Keratinocyte (primary cell): Measurements from ENCODE around the gene OR14I1. TPM values are rescaled to one million over a fixed set of nuclear protein-coding genes. Genes with fewer than 3 reads are reported as not detected.

Experiments used
- DNase-seq: peaks from one replicate; pipeline ENCODE4 v3.0.0-alpha.2; 2011; ENCODE audit warnings: low read depth, missing footprints, low spot score
- FAIRE-seq: peaks from 2 replicates; lab custom pipeline; 2011; peaks lifted over from hg19 to GRCh38; lab: Jason Lieb, UNC
- H2AFZ ChIP-seq: 2 replicates; pipeline ENCODE4 v1.6.0; 2012; ENCODE audit warnings: low read length, control low read depth, inconsistent platforms; ENCODE audit not compliant: control insufficient read depth
- H3K27ac ChIP-seq: 2 replicates; pipeline ENCODE4 v1.5.1; 2011; ENCODE audit warnings: low read length; ENCODE audit not compliant: control insufficient read depth, insufficient read depth
- H3K27me3 ChIP-seq: 3 replicates; pipeline ENCODE4 v1.6.0; 2011; ENCODE audit warnings: low read length; ENCODE audit not compliant: control insufficient read depth, insufficient read depth; ENCODE audit errors: extremely low read depth
- H3K36me3 ChIP-seq, 2 experiments: 2 replicates in 1 of 2; 3 replicates in 1 of 2; pipeline ENCODE4 v1.5.1; 2011; ENCODE audit warnings: low read length in 2 of 2, mild to moderate bottlenecking in 1 of 2; ENCODE audit not compliant: control insufficient read depth in 2 of 2, insufficient read depth in 2 of 2; ENCODE audit errors: extremely low read depth in 1 of 2
- H3K4me1 ChIP-seq: 3 replicates; pipeline ENCODE4 v1.5.1; 2011; ENCODE audit warnings: low read length; ENCODE audit not compliant: control insufficient read depth, insufficient read depth; ENCODE audit errors: extremely low read depth
- H3K4me2 ChIP-seq: 3 replicates; pipeline ENCODE4 v1.6.0; 2011; ENCODE audit warnings: low read depth, low read length; ENCODE audit not compliant: control insufficient read depth, insufficient read depth; ENCODE audit errors: extremely low read depth
- H3K4me3 ChIP-seq, 3 experiments: fragments of 200-600 bp in 1 of 3; sonication (generic) in 1 of 3; 2 replicates in 2 of 3; 3 replicates in 1 of 3; pipeline ENCODE4 v1.5.1; 2011 to 2016; ENCODE audit warnings: low read length in 3 of 3, mild to moderate bottlenecking in 3 of 3, control low read depth in 2 of 3, inconsistent platforms in 1 of 3, low read depth in 1 of 3, mixed read lengths in 1 of 3, mixed run types in 1 of 3, moderate library complexity in 1 of 3; ENCODE audit not compliant: control insufficient read depth in 2 of 3, insufficient read depth in 2 of 3; ENCODE audit errors: extremely low read depth in 1 of 3
- H3K79me2 ChIP-seq: 2 replicates; pipeline ENCODE4 v1.6.0; 2012; ENCODE audit warnings: low read length; ENCODE audit not compliant: control insufficient read depth, insufficient read depth
- H3K9ac ChIP-seq: 3 replicates; pipeline ENCODE4 v1.6.0; 2011; ENCODE audit warnings: low read length; ENCODE audit not compliant: control insufficient read depth, insufficient read depth; ENCODE audit errors: extremely low read depth
- H3K9me1 ChIP-seq: 3 replicates; pipeline ENCODE4 v1.6.0; 2011; ENCODE audit warnings: low read length; ENCODE audit not compliant: control insufficient read depth, insufficient read depth; ENCODE audit errors: extremely low read depth
- H3K9me3 ChIP-seq: 2 replicates; pipeline ENCODE4 v1.5.1; 2012; ENCODE audit warnings: low read depth, low read length; ENCODE audit not compliant: control insufficient read depth
- H4K20me1 ChIP-seq: 3 replicates; pipeline ENCODE4 v1.6.0; 2011; ENCODE audit warnings: low read length; ENCODE audit not compliant: control insufficient read depth, insufficient read depth; ENCODE audit errors: extremely low read depth
- EZH2 ChIP-seq: IDR thresholded peaks from one replicate; pipeline ENCODE4 v1.6.1; 2012; ENCODE audit warnings: inconsistent platforms, mild to moderate bottlenecking, low read length, moderate library complexity
- dilution Hi-C: fragments of 300-500 bp; cut with MboI; formaldehyde crosslinking; loops from one replicate; pipeline ENCODE4 v1.7.0; 2020; ENCODE audit warnings: low sequenced_read_pairs; ENCODE audit not compliant: extremely low pct_ligation_motif_present
- polyA plus RNA-seq, 5 experiments: library from polyadenylated mRNA; depleted of rRNA in 3 of 5; stranded (reverse) in 3 of 5; stranded (forward) in 1 of 5; unstranded in 1 of 5; fragments of >200 nt; gene quantifications; 1 replicate in 1 of 5; 2 replicates in 3 of 5; 3 replicates in 1 of 5; pipeline versions ENCODE4 v1.2.1 to v1.2.3, GENCODE V29; 2011 to 2012; ENCODE audit warnings: missing spikeins in 2 of 5, low read depth in 1 of 5, low replicate concordance in 1 of 5
- TF ChIP-seq, protein P1 (sequence below), 3 experiments: IDR thresholded peaks in 1 of 3; conservative IDR thresholded peaks in 1 of 3; optimal IDR thresholded peaks in 1 of 3; 2 replicates in 2 of 3; 3 replicates in 1 of 3; pipeline versions ENCODE3 to v1.5.1; 2011; ENCODE audit warnings: low read length in 3 of 3, mild to moderate bottlenecking in 3 of 3, moderate library complexity in 2 of 3, control low read depth in 1 of 3, inconsistent platforms in 1 of 3; ENCODE audit not compliant: insufficient read depth in 2 of 3; ENCODE audit errors: extremely low read depth in 1 of 3

Gene OR14I1
- polyA plus RNA-seq, 1 donor (not counting 4 experiments of a cell fraction or from before 2014, with no cell fraction given): not detected

DNA sequence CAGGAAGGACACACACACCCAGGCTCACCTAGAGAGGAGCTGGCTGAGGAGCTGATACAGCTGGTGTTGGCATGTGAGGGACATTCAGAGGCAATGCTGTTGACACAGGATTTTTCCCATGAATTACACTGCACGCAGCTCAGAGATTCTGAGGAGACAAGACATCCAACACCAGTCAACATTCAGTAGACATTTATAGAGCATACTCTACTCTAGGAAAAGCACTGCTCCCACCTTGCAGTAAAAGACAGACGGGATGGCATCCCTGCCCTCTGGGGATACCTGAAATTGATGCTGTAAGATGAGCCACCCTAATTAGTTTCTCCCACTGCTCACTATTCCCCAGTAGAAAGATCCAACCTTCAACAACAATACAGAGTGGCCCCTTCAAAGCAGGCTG is 47.9 kb upstream of the OR14I1 start:
- DNase-seq: no peak
- no peaks in the 10 kb centered on the region for H3K9me1 ChIP-seq
- no peak overlapping the region for H3K4me2 ChIP-seq
- no peaks in the 10 kb centered on the region for H3K27me3 ChIP-seq
- H3K79me2 ChIP-seq: no peaks in the 10 kb centered on the region
- H2AFZ ChIP-seq: no peak overlapping the region
- no peaks in the 10 kb centered on the region for H4K20me1 ChIP-seq
- H3K9me3 ChIP-seq: peaks cover 6% of the 10 kb centered on the region
- dilution Hi-C loops: no loop called here
- H3K36me3 ChIP-seq: no peaks in the 10 kb centered on the region
- no peak overlapping the region for H3K27ac ChIP-seq
- H3K4me1 ChIP-seq: no peaks in the 10 kb centered on the region
- no peak for FAIRE-seq
- no peak for TF ChIP-seq EZH2
- TF ChIP-seq, protein P1, sequence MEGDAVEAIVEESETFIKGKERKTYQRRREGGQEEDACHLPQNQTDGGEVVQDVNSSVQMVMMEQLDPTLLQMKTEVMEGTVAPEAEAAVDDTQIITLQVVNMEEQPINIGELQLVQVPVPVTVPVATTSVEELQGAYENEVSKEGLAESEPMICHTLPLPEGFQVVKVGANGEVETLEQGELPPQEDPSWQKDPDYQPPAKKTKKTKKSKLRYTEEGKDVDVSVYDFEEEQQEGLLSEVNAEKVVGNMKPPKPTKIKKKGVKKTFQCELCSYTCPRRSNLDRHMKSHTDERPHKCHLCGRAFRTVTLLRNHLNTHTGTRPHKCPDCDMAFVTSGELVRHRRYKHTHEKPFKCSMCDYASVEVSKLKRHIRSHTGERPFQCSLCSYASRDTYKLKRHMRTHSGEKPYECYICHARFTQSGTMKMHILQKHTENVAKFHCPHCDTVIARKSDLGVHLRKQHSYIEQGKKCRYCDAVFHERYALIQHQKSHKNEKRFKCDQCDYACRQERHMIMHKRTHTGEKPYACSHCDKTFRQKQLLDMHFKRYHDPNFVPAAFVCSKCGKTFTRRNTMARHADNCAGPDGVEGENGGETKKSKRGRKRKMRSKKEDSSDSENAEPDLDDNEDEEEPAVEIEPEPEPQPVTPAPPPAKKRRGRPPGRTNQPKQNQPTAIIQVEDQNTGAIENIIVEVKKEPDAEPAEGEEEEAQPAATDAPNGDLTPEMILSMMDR (optimal IDR thresholded peaks at IDR 0.05 in 1 of 3, IDR thresholded peaks at IDR 0.05 in 1 of 3, conservative IDR thresholded peaks at IDR 0.05 in 1 of 3; ENCODE audit: extremely low read depth in 1 of 3, insufficient read depth in 2 of 3, low read length in 3 of 3): no peak
- H3K9ac ChIP-seq: no peak overlapping the region
- H3K4me3 ChIP-seq: no peak overlapping the region

DNA sequence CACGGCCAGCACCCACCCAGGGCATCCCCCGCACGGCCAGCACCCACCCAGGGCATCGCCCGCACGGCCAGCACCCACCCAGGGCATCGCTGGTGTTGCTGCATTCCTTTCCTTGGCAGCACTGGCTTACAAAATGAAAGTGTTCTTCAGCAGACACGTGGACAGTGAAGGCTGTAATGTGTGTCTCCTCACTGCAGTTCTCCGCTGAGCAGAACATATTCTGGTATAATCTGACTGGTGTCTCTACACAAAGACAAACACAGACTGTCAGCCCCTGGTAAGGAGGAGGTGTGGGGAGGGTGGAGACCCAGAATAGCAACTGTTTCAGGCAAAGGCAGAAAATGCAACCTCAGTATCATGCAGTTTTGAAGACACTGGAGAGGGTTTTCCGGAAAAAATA is 45.6 kb upstream of the OR14I1 start:
- H3K9ac ChIP-seq: no peak overlapping the region
- dilution Hi-C loops: no loop called here
- DNase-seq (no peak), FAIRE-seq (no peak)
- no peaks in the 10 kb centered on the region for H3K79me2 ChIP-seq
- H3K36me3 ChIP-seq: no peaks in the 10 kb centered on the region
- H3K27me3 ChIP-seq: no peaks in the 10 kb centered on the region
- no peaks in the 10 kb centered on the region for H3K9me3 ChIP-seq
- H3K4me2 ChIP-seq: no peak overlapping the region
- H3K4me1 ChIP-seq: no peaks in the 10 kb centered on the region
- H3K4me3 ChIP-seq: no peak overlapping the region
- H4K20me1 ChIP-seq: no peaks in the 10 kb centered on the region
- no peaks in the 10 kb centered on the region for H3K9me1 ChIP-seq
- TF ChIP-seq, protein P1 (optimal IDR thresholded peaks at IDR 0.05 in 1 of 3, IDR thresholded peaks at IDR 0.05 in 1 of 3, conservative IDR thresholded peaks at IDR 0.05 in 1 of 3; ENCODE audit: extremely low read depth in 1 of 3, insufficient read depth in 2 of 3, low read length in 3 of 3): no peak
- TF ChIP-seq EZH2: no peak
- no peak overlapping the region for H3K27ac ChIP-seq
- H2AFZ ChIP-seq: no peak overlapping the region
